Measurements from ENCODE around the gene QRFPR. TPM values are rescaled to one million over a fixed set of nuclear protein-coding genes. Genes with fewer than 3 reads are reported as not detected.

Gene QRFPR
- total and polyA plus RNA-seq, 10 of the 15 experiments (the other 5 are each of a cell fraction or from before 2014, with no cell fraction given) = not detected

- TF ChIP-seq USF2 (IDR thresholded peaks at IDR 0.05; ENCODE audit: borderline replicate concordance, low read depth, low read length) = no peak
Observed at GRCh38 chr4:121370729-121371325, 10.0 kb downstream of the QRFPR start (continued).

GRCh38 chr4:121360495-121360894, 20.3 kb downstream of the QRFPR start:
- Histone ChIP-seq H3K4me2 (ENCODE audit: control insufficient read depth, insufficient read depth) (no peak overlapping the region), H3K27me3 (replicated peaks in 1 of 2; ENCODE audit: control insufficient read depth in 2 of 2, insufficient read depth in 2 of 2, low read length in 1 of 2) (no peaks in the 10 kb centered on the region), H3K4me3 (no peak overlapping the region), H3K79me2 (ENCODE audit: control insufficient read depth, insufficient read depth, low read length) (no peaks in the 10 kb centered on the region), H3K9me3 (replicated peaks; ENCODE audit: control insufficient read depth, insufficient read depth, low read length) (no peaks in the 10 kb centered on the region), H2AFZ (ENCODE audit: control insufficient read depth, low read depth, low read length) (no peak overlapping the region), H3K9ac (ENCODE audit: control insufficient read depth, insufficient read depth, low read length) (no peak overlapping the region), H4K20me1 (ENCODE audit: control insufficient read depth, insufficient read depth) (no peaks in the 10 kb centered on the region), H3K36me3 (ENCODE audit: control insufficient read depth in 2 of 2, insufficient read depth in 2 of 2, low read length in 1 of 2) (no peaks in the 10 kb centered on the region), H3K4me1 (ENCODE audit: control insufficient read depth, insufficient read depth, low read length) (no peaks in the 10 kb centered on the region), H3K27ac (ENCODE audit: control insufficient read depth, insufficient read depth) (no peak overlapping the region)
- ChIA-PET POLR2A (no interaction called here), SMC1A (ENCODE audit: uncharacterized antibody, unreplicated experiment) (no interaction called here), RAD21 (ENCODE audit: unreplicated experiment) (no interaction called here), CTCF (interaction anchor here (1.2 kb wide), 1 partner anchor 10 kb away, joined by 6 read pairs; no protein-coding TSS in a partner anchor)
- intact Hi-C loops (cut with micrococcal nuclease; ENCODE audit: unreplicated experiment) = no loop called here
- BruUV-seq (replicated peaks) = no TSS peak
- ATAC-seq = no peak
- no peak for FAIRE-seq
- WGBS (ENCODE audit: insufficient coverage, insufficient replicate concordance, low lambda C conversion rate, missing lambda C conversion rate) = 6% methylated on average over 1 of the region's 1 CpG
- in situ Hi-C loops (cut with MboI) = no loop called here
- DNase-seq (ENCODE audit: low read depth, low spot score) = no peak
- TF ChIP-seq E2F8 (IDR thresholded peaks at IDR 0.05; ENCODE audit: low read depth, partially characterized antibody) (no peak), TAF1 (IDR thresholded peaks at IDR 0.05; ENCODE audit: borderline replicate concordance, low read depth, low read length) (no peak), ZNF24 (IDR thresholded peaks at IDR 0.05) (no peak), RB1 (IDR thresholded peaks at IDR 0.05; ENCODE audit: borderline replicate concordance) (no peak), TCF3 (IDR thresholded peaks at IDR 0.05; ENCODE audit: borderline replicate concordance, insufficient read depth, low read depth, low read length) (no peak), REST (IDR thresholded peaks at IDR 0.05; ENCODE audit: low read depth, low read length) (no peak), PRDM15 (CRISPR knock-in tag; IDR thresholded peaks at IDR 0.05) (no peak), POLR2A (IDR thresholded peaks at IDR 0.05; ENCODE audit: low read depth, low read length) (no peak), MTA2 (IDR thresholded peaks at IDR 0.05; ENCODE audit: low read depth) (no peak), FOS (IDR thresholded peaks at IDR 0.05; ENCODE audit: borderline replicate concordance, extremely low read depth, insufficient read length) (no peak)

All from GM12878 (cell line).